Epithelial cell of esophagus (primary cell): ENCODE results near the gene ALS2CL.

ENCODE experiments used
- DNase-seq: peaks from one replicate; pipeline ENCODE4 v3.0.0; 2010; ENCODE audit warnings: low read depth
- H3K4me3 ChIP-seq: 2 replicates; pipeline ENCODE4 v1.5.1; 2011; ENCODE audit warnings: mild to moderate bottlenecking, low read length, control low read depth
- TF ChIP-seq, protein P1 (sequence below): IDR thresholded peaks from 2 replicates; pipeline ENCODE4 v1.5.1; 2011; ENCODE audit warnings: low read depth, mild to moderate bottlenecking, low read length, control low read depth, inconsistent platforms; ENCODE audit not compliant: insufficient read depth; ENCODE audit errors: missing control alignments

The ALS2CL gene

GRCh38 chr3:46693892-46694226 is 380 bp upstream of the ALS2CL start:
- no peak for DNase-seq
- TF ChIP-seq, protein P1, sequence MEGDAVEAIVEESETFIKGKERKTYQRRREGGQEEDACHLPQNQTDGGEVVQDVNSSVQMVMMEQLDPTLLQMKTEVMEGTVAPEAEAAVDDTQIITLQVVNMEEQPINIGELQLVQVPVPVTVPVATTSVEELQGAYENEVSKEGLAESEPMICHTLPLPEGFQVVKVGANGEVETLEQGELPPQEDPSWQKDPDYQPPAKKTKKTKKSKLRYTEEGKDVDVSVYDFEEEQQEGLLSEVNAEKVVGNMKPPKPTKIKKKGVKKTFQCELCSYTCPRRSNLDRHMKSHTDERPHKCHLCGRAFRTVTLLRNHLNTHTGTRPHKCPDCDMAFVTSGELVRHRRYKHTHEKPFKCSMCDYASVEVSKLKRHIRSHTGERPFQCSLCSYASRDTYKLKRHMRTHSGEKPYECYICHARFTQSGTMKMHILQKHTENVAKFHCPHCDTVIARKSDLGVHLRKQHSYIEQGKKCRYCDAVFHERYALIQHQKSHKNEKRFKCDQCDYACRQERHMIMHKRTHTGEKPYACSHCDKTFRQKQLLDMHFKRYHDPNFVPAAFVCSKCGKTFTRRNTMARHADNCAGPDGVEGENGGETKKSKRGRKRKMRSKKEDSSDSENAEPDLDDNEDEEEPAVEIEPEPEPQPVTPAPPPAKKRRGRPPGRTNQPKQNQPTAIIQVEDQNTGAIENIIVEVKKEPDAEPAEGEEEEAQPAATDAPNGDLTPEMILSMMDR, result no peak

DNA sequence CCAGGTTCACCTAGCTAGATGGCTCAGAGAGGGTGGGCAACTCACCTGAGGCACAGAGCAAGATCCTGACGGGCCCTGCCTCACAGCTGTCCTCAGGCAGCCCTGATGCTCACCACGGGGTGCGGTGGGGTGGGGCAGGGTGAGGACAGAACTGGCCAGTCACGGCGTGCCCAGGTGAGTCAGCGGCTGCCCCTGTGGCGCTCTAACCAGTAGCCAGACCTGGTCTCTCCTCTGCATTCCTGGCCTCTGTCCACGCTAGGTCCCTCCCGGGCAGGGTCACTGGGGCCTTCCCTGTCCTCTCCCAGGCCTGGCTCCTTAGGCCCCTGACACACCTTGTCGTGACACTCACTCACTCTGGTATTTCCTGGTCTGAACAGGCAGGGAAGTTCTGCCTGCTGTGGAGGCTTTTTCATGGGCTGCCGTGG is 901 bp downstream of the ALS2CL start:
- H3K4me3 ChIP-seq, result peak overlapping the region; percentile 96
- TF ChIP-seq, protein P1, result no peak
- DNase-seq, result peak; percentile 98

More at GRCh38 chr3:46693892-46694226, 380 bp upstream of the ALS2CL start:
- peak overlapping the region; percentile 16 for H3K4me3 ChIP-seq

DNA sequence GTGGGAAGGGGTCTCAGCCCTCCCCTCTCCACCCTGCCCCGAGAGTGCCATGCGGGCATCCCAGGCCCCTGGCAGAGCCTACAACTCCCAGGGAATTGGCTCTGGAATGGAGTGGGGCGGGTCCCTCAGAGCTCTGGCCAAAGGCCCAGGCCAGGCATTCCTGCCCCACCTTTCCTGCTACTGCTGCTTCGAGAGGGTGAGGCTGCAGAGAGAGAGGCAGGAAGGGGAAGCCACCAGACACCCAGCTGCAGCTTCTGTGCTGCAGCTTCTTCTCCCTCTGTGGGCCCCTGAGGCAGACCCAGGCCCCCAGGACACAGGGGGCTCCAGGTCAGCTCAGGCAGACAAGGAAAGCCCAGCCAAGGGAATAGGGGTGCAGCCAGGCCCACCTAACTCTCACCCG is 2.7 kb downstream of the ALS2CL start:
- TF ChIP-seq, protein P1, result no peak
- peak overlapping the region; percentile 96 for H3K4me3 ChIP-seq
- peak; percentile 66 for DNase-seq

- no peak overlapping the region for H3K4me3 ChIP-seq
- no peak for DNase-seq
- TF ChIP-seq, protein P1, result no peak
Measured at GRCh38 chr3:46685446-46685845, 8.0 kb downstream of the ALS2CL start.

GRCh38 chr3:46684891-46685290 is 8.6 kb downstream of the ALS2CL start:
- TF ChIP-seq, protein P1, result no peak
- H3K4me3 ChIP-seq, result no peak overlapping the region
- no peak for DNase-seq

- TF ChIP-seq, protein P1, result no peak
- DNase-seq, result no peak
Measured at GRCh38 chr3:46682974-46683373, 10.5 kb downstream of the ALS2CL start.

DNA sequence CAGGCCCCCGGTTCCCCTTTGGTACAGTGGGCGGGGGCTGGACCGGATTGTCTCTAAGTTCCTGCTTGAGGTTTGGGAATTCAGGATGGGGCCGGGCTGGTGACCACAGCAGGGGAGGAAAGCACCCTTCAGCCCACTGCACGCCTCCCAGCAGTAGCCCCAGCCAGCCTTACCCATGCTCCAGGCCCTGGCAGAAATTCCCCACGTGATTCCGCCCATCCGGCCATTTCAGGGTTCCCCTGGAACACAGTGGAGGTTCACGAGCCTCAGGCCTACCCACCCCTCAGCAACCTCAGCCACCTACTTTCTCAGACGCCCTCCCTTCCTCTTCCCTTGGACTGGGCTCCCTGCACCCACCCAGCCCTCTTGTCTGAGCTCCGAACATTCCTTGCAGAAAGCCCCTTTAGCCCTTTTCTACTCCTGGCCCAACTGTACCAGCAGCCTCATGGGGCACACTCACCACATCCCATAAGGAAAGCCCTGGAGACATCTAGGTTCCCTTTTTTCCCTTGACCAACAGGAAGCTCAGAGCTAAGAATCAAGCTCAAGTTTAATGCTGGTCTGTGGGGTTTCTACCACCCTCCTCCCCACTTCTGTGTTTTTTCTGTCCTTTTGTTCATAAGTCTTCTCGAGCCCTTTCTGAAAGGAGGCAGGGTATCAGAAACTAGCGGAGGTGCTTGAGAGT is 11.5 kb downstream of the ALS2CL start:
- DNase-seq, result no peak
- TF ChIP-seq, protein P1, result no peak
- no peak overlapping the region for H3K4me3 ChIP-seq

More at GRCh38 chr3:46682974-46683373, 10.5 kb downstream of the ALS2CL start:
- no peak overlapping the region for H3K4me3 ChIP-seq
